H1 (cell line): ENCODE measurements around the gene ZNF730. TPM values are rescaled to one million over a fixed set of nuclear protein-coding genes. Genes with fewer than 3 reads are reported as not detected.

Experiments
- CTCF ChIA-PET: fragments of 300-600 bp; sonication (Branson Sonifier 250); formaldehyde crosslinking; loops from one replicate; lab custom pipeline; 2021; ENCODE audit not compliant: partially characterized antibody; lab: Charles Lee
- POLR2A ChIA-PET: fragments of 300-600 bp; sonication (Branson Sonifier 250); formaldehyde crosslinking; loops from one replicate; lab custom pipeline; 2021; ENCODE audit warnings: inconsistent platforms; ENCODE audit not compliant: partially characterized antibody; lab: Charles Lee
- DNase-seq, 2 experiments: peaks; one replicate each; pipeline versions ENCODE4 v3.0.0 to v3.0.0-alpha.2; 2010 to 2022; ENCODE audit warnings: low spot score in 2 of 2, low read depth in 1 of 2, mixed read lengths in 1 of 2
- FAIRE-seq: peaks from 2 replicates; lab custom pipeline; 2011; peaks lifted over from hg19 to GRCh38; lab: Jason Lieb, UNC
- H2AFZ ChIP-seq: 2 replicates; pipeline ENCODE4 v1.8.1; 2012; ENCODE audit warnings: low read length, inconsistent platforms
- H2AK5ac ChIP-seq: 2 replicates; pipeline ENCODE4 v1.6.1; 2013; ENCODE audit warnings: low read depth, low read length
- H2BK120ac ChIP-seq: replicated peaks from 2 replicates; pipeline ENCODE3; 2013; ENCODE audit warnings: low read depth, low read length, inconsistent platforms
- H2BK12ac ChIP-seq: 2 replicates; pipeline ENCODE4 v1.6.1; 2013; ENCODE audit warnings: low read depth, low read length
- H2BK15ac ChIP-seq: 2 replicates; pipeline ENCODE4 v1.6.1; 2013; ENCODE audit warnings: low read length
- H2BK20ac ChIP-seq: 2 replicates; pipeline ENCODE4 v1.6.1; 2013; ENCODE audit warnings: low read length
- H2BK5ac ChIP-seq: 2 replicates; pipeline ENCODE4 v1.6.1; 2013; ENCODE audit warnings: low read depth, low read length
- H3K14ac ChIP-seq: 2 replicates; pipeline ENCODE4 v1.6.1; 2013; ENCODE audit warnings: inconsistent platforms; ENCODE audit not compliant: insufficient read length
- H3K18ac ChIP-seq: 2 replicates; pipeline ENCODE4 v1.6.1; 2013; ENCODE audit warnings: low read length; ENCODE audit errors: extremely low read depth
- H3K23ac ChIP-seq: 2 replicates; pipeline ENCODE4 v1.6.1; 2013; ENCODE audit warnings: inconsistent platforms; ENCODE audit not compliant: insufficient read length
- H3K23me2 ChIP-seq: 2 replicates; pipeline ENCODE4 v1.6.1; 2013; ENCODE audit warnings: low read depth, low read length
- H3K27ac ChIP-seq: 2 replicates; pipeline ENCODE4 v1.6.1; 2011; ENCODE audit warnings: low read depth, low read length, inconsistent platforms
- H3K27me3 ChIP-seq, 4 experiments: replicated peaks in 1 of 4; 1 replicate in 1 of 4; 2 replicates in 3 of 4; pipeline versions ENCODE4 v1.6.1 to v1.8.1; 2011 to 2013; ENCODE audit warnings: low read length in 3 of 4, mild to moderate bottlenecking in 3 of 4, inconsistent platforms in 2 of 4, mixed read lengths in 2 of 4, moderate library complexity in 1 of 4; ENCODE audit not compliant: control insufficient read depth in 3 of 4, insufficient read depth in 3 of 4; ENCODE audit errors: extremely low read depth in 1 of 4
- H3K36me3 ChIP-seq, 4 experiments: 2 replicates each; pipeline versions ENCODE4 v1.6.1 to v1.8.1; 2011 to 2013; ENCODE audit warnings: mild to moderate bottlenecking in 4 of 4, low read length in 3 of 4, moderate library complexity in 2 of 4, control low read depth in 1 of 4, inconsistent platforms in 1 of 4; ENCODE audit not compliant: insufficient read depth in 4 of 4, control insufficient read depth in 2 of 4
- H3K4ac ChIP-seq: replicated peaks from 2 replicates; pipeline ENCODE3; 2013; ENCODE audit warnings: low read length, low read depth, mixed read lengths, inconsistent platforms; ENCODE audit not compliant: insufficient read length
- H3K4me1 ChIP-seq, 4 experiments: replicated peaks in 1 of 4; 1 replicate in 1 of 4; 2 replicates in 3 of 4; pipeline versions ENCODE4 v1.6.1 to v1.8.1; 2011 to 2013; ENCODE audit warnings: low read length in 3 of 4, inconsistent platforms in 2 of 4, mixed read lengths in 1 of 4; ENCODE audit not compliant: insufficient read depth in 4 of 4, control insufficient read depth in 3 of 4
- H3K4me2 ChIP-seq, 2 experiments: 2 replicates each; pipeline versions ENCODE4 v1.6.1 to v1.8.1; 2011 to 2013; ENCODE audit warnings: low read depth in 2 of 2, low read length in 2 of 2, control low read depth in 1 of 2, inconsistent platforms in 1 of 2, mild to moderate bottlenecking in 1 of 2; ENCODE audit not compliant: insufficient read depth in 1 of 2
- H3K4me3 ChIP-seq, 4 experiments: fragments of 200-600, 300-600 bp in 1 of 4; sonication (generic), shearing (Covaris generic), sonication (Bioruptor Twin) in 1 of 4; 2 replicates each; pipeline versions ENCODE4 v1.5.1 to v1.8.1; 2011 to 2016; ENCODE audit warnings: low read length in 4 of 4, low read depth in 3 of 4, control low read depth in 2 of 4, inconsistent platforms in 2 of 4, mild to moderate bottlenecking in 2 of 4, mixed read lengths in 1 of 4, moderate library complexity in 1 of 4; ENCODE audit not compliant: insufficient read depth in 2 of 4; ENCODE audit errors: extremely low read depth in 1 of 4
- H3K56ac ChIP-seq: replicated peaks from 2 replicates; pipeline ENCODE3; 2013; ENCODE audit warnings: low read depth, mild to moderate bottlenecking, mixed read lengths, low read length, inconsistent platforms; ENCODE audit not compliant: insufficient read length
- H3K79me1 ChIP-seq: 2 replicates; pipeline ENCODE4 v1.6.1; 2013; ENCODE audit warnings: low read depth, low read length, control low read depth
- H3K79me2 ChIP-seq, 2 experiments: 2 replicates each; pipeline versions ENCODE4 v1.6.1 to v1.8.1; 2012 to 2013; ENCODE audit warnings: low read length in 2 of 2, mild to moderate bottlenecking in 2 of 2, inconsistent platforms in 1 of 2; ENCODE audit not compliant: insufficient read depth in 2 of 2, control insufficient read depth in 1 of 2
- H3K9ac ChIP-seq, 4 experiments: replicated peaks in 1 of 4; 1 replicate in 1 of 4; 2 replicates in 3 of 4; pipeline versions ENCODE4 v1.6.1 to v1.8.1; 2011 to 2013; ENCODE audit warnings: low read depth in 3 of 4, low read length in 3 of 4, control low read depth in 2 of 4, mild to moderate bottlenecking in 2 of 4, moderate library complexity in 2 of 4, inconsistent platforms in 1 of 4; ENCODE audit errors: extremely low read depth in 1 of 4
- H3K9me3 ChIP-seq, 2 experiments: 2 replicates each; pipeline versions ENCODE4 v1.6.1 to v1.8.1; 2012 to 2013; ENCODE audit warnings: mild to moderate bottlenecking in 2 of 2, moderate library complexity in 2 of 2, control low read depth in 1 of 2, inconsistent platforms in 1 of 2, low read depth in 1 of 2, low read length in 1 of 2, mixed read lengths in 1 of 2; ENCODE audit not compliant: insufficient read depth in 2 of 2
- H4K20me1 ChIP-seq, 2 experiments: replicated peaks in 1 of 2; 2 replicates each; pipeline versions ENCODE3 to v1.8.1; 2011 to 2013; ENCODE audit warnings: inconsistent platforms in 2 of 2, low read length in 2 of 2, mild to moderate bottlenecking in 1 of 2; ENCODE audit not compliant: insufficient read depth in 2 of 2, control insufficient read depth in 1 of 2
- H4K5ac ChIP-seq: 2 replicates; pipeline ENCODE4 v1.6.1; 2013; ENCODE audit warnings: low read length, low read depth, mixed read lengths, inconsistent platforms; ENCODE audit not compliant: insufficient read length
- H4K8ac ChIP-seq: 2 replicates; pipeline ENCODE4 v1.8.0; 2013; ENCODE audit warnings: mild to moderate bottlenecking, moderate library complexity, low read length, inconsistent platforms; ENCODE audit not compliant: insufficient read depth; ENCODE audit errors: extremely low read depth
- H4K91ac ChIP-seq: replicated peaks from 2 replicates; pipeline ENCODE3; 2013; ENCODE audit warnings: low read length, mixed read lengths, inconsistent platforms; ENCODE audit not compliant: insufficient read length
- CBX5 ChIP-seq: fragments of 300-800, 300-1000 bp; sonication (generic); IDR thresholded peaks from 2 replicates; pipeline ENCODE4 v1.7.1; 2016; ENCODE audit warnings: antibody characterized with exemption, low read length, low read depth
- HDAC2 ChIP-seq, 2 experiments: fragments of 300-600 bp in 1 of 2; sonication (generic) in 1 of 2; IDR thresholded peaks; 2 replicates each; pipeline ENCODE4 v1.6.1; 2011 to 2012; ENCODE audit warnings: low read depth in 2 of 2, low read length in 2 of 2, mild to moderate bottlenecking in 2 of 2, moderate library complexity in 2 of 2, borderline replicate concordance in 1 of 2, inconsistent platforms in 1 of 2
- JUN ChIP-seq: IDR thresholded peaks from 2 replicates; pipeline ENCODE4 v1.6.1; 2011; ENCODE audit warnings: low read depth, mild to moderate bottlenecking, improper control_type of control experiment, low read length
- PHF8 ChIP-seq: fragments of 200-600 bp; sonication (generic); conservative IDR thresholded peaks from 2 replicates; pipeline ENCODE4 v1.7.1; 2012; ENCODE audit warnings: low read depth, mild to moderate bottlenecking, inconsistent platforms, low read length, moderate library complexity
- RFX5 ChIP-seq: IDR thresholded peaks from 2 replicates; pipeline ENCODE4 v1.6.1; 2011; ENCODE audit warnings: low read depth, low read length, improper control_type of control experiment, borderline replicate concordance
- TAF1 ChIP-seq: IDR thresholded peaks from 2 replicates; pipeline ENCODE4 v1.6.1; 2011; ENCODE audit warnings: mild to moderate bottlenecking, low read depth, low read length
- WGBS, 2 experiments: shearing (Covaris generic) in 1 of 2; methylation state at CpG; one replicate each; pipeline versions ENCODE4 v1.1.6 to v1.1.7; 2013 to 2015; ENCODE audit warnings: low lambda C conversion rate in 2 of 2, mixed read lengths in 2 of 2, inconsistent platforms in 1 of 2, low coverage in 1 of 2, missing lambda C conversion rate in 1 of 2; ENCODE audit not compliant: insufficient replicate concordance in 2 of 2, insufficient coverage in 1 of 2, insufficient read length in 1 of 2; ENCODE audit errors: extremely low coverage in 1 of 2, missing lambda C conversion rate in 1 of 2; 5-methylcytosine and 5-hydroxymethylcytosine counted together
- polyA plus RNA-seq, 7 experiments: library from polyadenylated mRNA; depleted of rRNA in 3 of 7; stranded (reverse) in 5 of 7; unstranded in 2 of 7; fragments of >200 nt in 5 of 7; fragments of 200-250 nt in 2 of 7; gene quantifications; 1 replicate in 5 of 7; 2 replicates in 1 of 7; 4 replicates in 1 of 7; pipeline versions ENCODE4 v1.2.1 to v1.2.3, GENCODE V29; 2011 to 2013; ENCODE audit warnings: missing spikeins in 2 of 7, mixed read lengths in 2 of 7
- total RNA-seq: library from RNA; stranded (reverse); fragmentation: NEBNext Ultra II Directional; extraction: Animal tissue kit (Norgen Biotek cat#: 25700); gene quantifications from 2 replicates; pipeline ENCODE4 v1.2.1, GENCODE V29; 2021
- TF ChIP-seq, protein P1 (sequence below): IDR thresholded peaks from 2 replicates; pipeline ENCODE4 v1.6.1; 2011; ENCODE audit warnings: low read length, improper control_type of control experiment
- TF ChIP-seq, protein P2 (sequence below): IDR thresholded peaks from 2 replicates; pipeline ENCODE4 v1.6.1; 2012; ENCODE audit warnings: inconsistent platforms

ZNF730 gene
- total and polyA plus RNA-seq, 2 of the 8 experiments (the other 6 are each of a cell fraction or from before 2014, with no cell fraction given), result 7.0 to 29.4 TPM

DNA sequence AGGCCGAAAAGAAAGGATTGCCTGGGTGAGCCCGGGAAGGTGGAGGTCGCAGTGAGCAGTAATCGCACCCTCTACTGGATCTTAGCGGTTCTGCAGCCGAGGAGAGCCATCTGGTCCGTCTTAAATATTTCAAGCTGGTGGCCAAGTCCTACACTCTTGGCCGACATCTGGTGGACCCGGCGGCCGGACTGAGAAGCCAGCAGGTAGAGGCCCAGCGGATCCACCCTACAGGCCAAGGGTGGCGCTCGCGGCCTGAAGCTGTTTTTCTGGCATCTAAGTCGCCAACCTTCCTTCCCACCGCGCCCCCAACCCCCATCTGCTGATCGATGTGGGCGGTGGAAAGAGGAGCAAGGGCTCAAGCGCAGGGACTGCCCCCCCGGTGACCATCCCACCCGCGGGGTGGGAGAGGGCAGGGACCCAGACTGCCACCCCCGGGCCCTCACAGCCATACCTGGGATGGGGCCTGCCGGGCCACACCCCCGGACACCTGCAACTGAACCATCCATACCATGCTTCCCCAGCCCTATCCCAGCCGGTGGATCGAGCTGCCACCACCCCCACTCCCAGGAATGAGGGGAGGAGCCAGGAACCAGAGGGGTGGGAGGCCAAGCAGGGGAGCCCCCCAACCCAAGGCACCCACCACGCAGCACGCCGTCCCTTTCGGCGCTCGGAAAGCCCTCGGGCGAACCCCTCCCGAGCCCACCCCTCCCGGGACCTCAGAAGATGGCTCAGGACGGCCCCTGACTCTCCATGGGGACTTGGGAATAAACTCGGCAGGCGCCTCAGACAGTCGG is 46.3 kb upstream of the ZNF730 start:
- Histone ChIP-seq H3K27me3 (no peaks in the 10 kb centered on the region), H3K4me1 (no peaks in the 10 kb centered on the region), H3K4me2 (no peak overlapping the region), H3K23ac (no peak overlapping the region), H4K5ac (no peak overlapping the region), H2BK12ac (no peak overlapping the region), H3K56ac (no peak overlapping the region), H3K14ac (no peak overlapping the region), H3K9ac (no peak overlapping the region), H4K20me1 (no peaks in the 10 kb centered on the region), H3K27ac (no peak overlapping the region), H2BK15ac (no peak overlapping the region), H3K4ac (no peak overlapping the region), H2AK5ac (no peak overlapping the region), H3K36me3 (peaks cover 0 to 4% (median 0%) of the 10 kb centered on the region in 4 experiments; a peak in 1 of 8 replicates), H3K23me2 (no peaks in the 10 kb centered on the region), H2AFZ (no peak overlapping the region), H2BK120ac (no peak overlapping the region), H4K91ac (no peak overlapping the region), H3K79me2 (peaks cover 0 to under 1% of the 10 kb centered on the region in 2 experiments; a peak in 2 of 4 replicates), H3K4me3 (no peak overlapping the region), H4K8ac (no peak overlapping the region), H2BK20ac (no peak overlapping the region), H3K18ac (no peak overlapping the region), H3K79me1 (no peaks in the 10 kb centered on the region), H3K9me3 (peaks cover 36 to 53% of the 10 kb centered on the region in 2 experiments), H2BK5ac (no peak overlapping the region)
- peak; percentile 51 to 60 for DNase-seq
- WGBS, 2 experiments, result 87% methylated on average over 19 of the region's 43 CpGs; no CpG with 5 or more reads in 1 of the 2 experiments
- ChIA-PET CTCF (interaction anchor here (0.9 to 1.4 kb wide), 3 partner anchors 24 to 31 kb away, joined by 3 to 7 read pairs (median 4); no protein-coding TSS in a partner anchor), POLR2A (interaction anchor here (0.7 kb wide), 1 partner anchor 47 kb away, joined by 3 read pairs; no protein-coding TSS in a partner anchor)
- no peak for FAIRE-seq
- TF ChIP-seq PHF8 (no peak), RFX5 (no peak), JUN (no peak), TAF1 (no peak), CBX5 (no peak), HDAC2 (IDR thresholded peaks at IDR 0.05; ENCODE audit: borderline replicate concordance in 1 of 2, low read depth in 2 of 2, low read length in 2 of 2) (no peak)
- TF ChIP-seq, protein P1, sequence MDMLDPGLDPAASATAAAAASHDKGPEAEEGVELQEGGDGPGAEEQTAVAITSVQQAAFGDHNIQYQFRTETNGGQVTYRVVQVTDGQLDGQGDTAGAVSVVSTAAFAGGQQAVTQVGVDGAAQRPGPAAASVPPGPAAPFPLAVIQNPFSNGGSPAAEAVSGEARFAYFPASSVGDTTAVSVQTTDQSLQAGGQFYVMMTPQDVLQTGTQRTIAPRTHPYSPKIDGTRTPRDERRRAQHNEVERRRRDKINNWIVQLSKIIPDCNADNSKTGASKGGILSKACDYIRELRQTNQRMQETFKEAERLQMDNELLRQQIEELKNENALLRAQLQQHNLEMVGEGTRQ, result no peak
- TF ChIP-seq, protein P2, sequence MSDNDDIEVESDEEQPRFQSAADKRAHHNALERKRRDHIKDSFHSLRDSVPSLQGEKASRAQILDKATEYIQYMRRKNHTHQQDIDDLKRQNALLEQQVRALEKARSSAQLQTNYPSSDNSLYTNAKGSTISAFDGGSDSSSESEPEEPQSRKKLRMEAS, result no peak
